WTC11 (cell line): ENCODE measurements around the gene SEMA5B. TPM values are rescaled to one million over a fixed set of nuclear protein-coding genes. Genes with fewer than 3 reads are reported as not detected.

Source experiments
- ATAC-seq: fragments of 200-7000 bp; cut with Tn5 transposase; 2 replicates; pipeline ENCODE4 v1.10.0; 2021; ENCODE audit warnings: mild to moderate bottlenecking, moderate library complexity
- CTCF ChIA-PET: fragments of 300-600 bp; sonication (Branson Sonifier 250); formaldehyde crosslinking; loops from one replicate; lab custom pipeline; 2021; ENCODE audit warnings: antibody characterized with exemption; lab: Charles Lee
- POLR2A ChIA-PET: fragments of 350-600 bp; sonication (Branson Sonifier 250); formaldehyde crosslinking; loops from one replicate; lab custom pipeline; 2021; ENCODE audit warnings: antibody characterized with exemption; lab: Charles Lee
- DNase-seq: peaks from one replicate; pipeline ENCODE4 v3.0.0; 2021; ENCODE audit warnings: low spot score
- H3K27ac Mint-ChIP-seq: 2 replicates; pipeline ENCODE4 v1.8.0; 2021; ENCODE audit warnings: mixed read lengths
- H3K27me3 Mint-ChIP-seq: 2 replicates; pipeline ENCODE4 v1.8.0; 2021; ENCODE audit warnings: low read depth, mild to moderate bottlenecking, moderate library complexity, mixed read lengths
- H3K36me3 Mint-ChIP-seq: 2 replicates; pipeline ENCODE4 v1.8.0; 2021; ENCODE audit warnings: mixed read lengths
- H3K4me1 Mint-ChIP-seq: 2 replicates; pipeline ENCODE4 v1.8.0; 2022; ENCODE audit warnings: mixed read lengths
- H3K4me3 Mint-ChIP-seq: 2 replicates; pipeline ENCODE4 v1.8.0; 2021; ENCODE audit warnings: mild to moderate bottlenecking, moderate library complexity, mixed read lengths
- H3K9me3 Mint-ChIP-seq: 2 replicates; pipeline ENCODE4 v1.8.0; 2021; ENCODE audit warnings: mixed read lengths
- E2F5 ChIP-seq: sonication (generic); formaldehyde crosslinking; IDR thresholded peaks from 2 replicates; pipeline ENCODE4 v1.8.1; 2022; ENCODE audit warnings: mild to moderate bottlenecking, moderate library complexity, missing genetic modification reagents
- ELF4 ChIP-seq: sonication (generic); formaldehyde crosslinking; IDR thresholded peaks from 2 replicates; pipeline ENCODE4 v1.8.1; 2022; ENCODE audit warnings: low read depth, mild to moderate bottlenecking, moderate library complexity, missing genetic modification reagents
- ERG ChIP-seq: fragments of 250-450 bp; sonication (Bioruptor Pico); IDR thresholded peaks from 2 replicates; pipeline ENCODE4 v1.8.0; 2021; ENCODE audit warnings: mild to moderate bottlenecking
- ESRRA ChIP-seq: sonication (generic); formaldehyde crosslinking; IDR thresholded peaks from 2 replicates; pipeline ENCODE4 v1.8.1; 2022; ENCODE audit warnings: mild to moderate bottlenecking, missing genetic modification reagents, borderline replicate concordance
- FOXJ3 ChIP-seq: sonication (generic); formaldehyde crosslinking; IDR thresholded peaks from 2 replicates; pipeline ENCODE4 v1.9.0; 2021; ENCODE audit warnings: missing genetic modification reagents, mild to moderate bottlenecking, borderline replicate concordance
- FOXK1 ChIP-seq: sonication (generic); formaldehyde crosslinking; IDR thresholded peaks from 2 replicates; pipeline ENCODE4 v1.8.0; 2022; ENCODE audit warnings: mild to moderate bottlenecking, moderate library complexity, missing genetic modification reagents
- NR1H2 ChIP-seq: sonication (generic); formaldehyde crosslinking; IDR thresholded peaks from 2 replicates; pipeline ENCODE4 v1.9.0; 2021; ENCODE audit warnings: mild to moderate bottlenecking, moderate library complexity, missing genetic modification reagents
- NR3C1 ChIP-seq: sonication (generic); formaldehyde crosslinking; conservative IDR thresholded peaks from 2 replicates; pipeline ENCODE4 v1.8.1; 2023; ENCODE audit warnings: low read depth, mild to moderate bottlenecking, missing genetic modification reagents
- OVOL2 ChIP-seq: fragments of 250-450 bp; sonication (Bioruptor Pico); IDR thresholded peaks from 2 replicates; pipeline ENCODE4 v1.9.0; 2021; ENCODE audit warnings: mild to moderate bottlenecking, borderline replicate concordance
- ZNF138 ChIP-seq: sonication (generic); formaldehyde crosslinking; conservative IDR thresholded peaks from 2 replicates; pipeline ENCODE4 v1.8.1; 2022; ENCODE audit warnings: mild to moderate bottlenecking, moderate library complexity, missing genetic modification reagents
- ZNF263 ChIP-seq: sonication (generic); formaldehyde crosslinking; IDR thresholded peaks from 2 replicates; pipeline ENCODE4 v1.8.1; 2022; ENCODE audit warnings: low read depth, mild to moderate bottlenecking, moderate library complexity, missing genetic modification reagents
- total RNA-seq: library from RNA; stranded (reverse); gene quantifications from 3 replicates; pipeline ENCODE4 v1.2.3, GENCODE V29; 2021
- TF ChIP-seq, protein P1 (sequence below): sonication (generic); formaldehyde crosslinking; conservative IDR thresholded peaks from 2 replicates; pipeline ENCODE4 v1.8.1; 2023; ENCODE audit warnings: mild to moderate bottlenecking, low read depth, missing genetic modification reagents, moderate library complexity
- TF ChIP-seq, protein P2 (sequence below): fragments of 250-450 bp; sonication (Bioruptor Pico); IDR thresholded peaks from 2 replicates; pipeline ENCODE4 v1.9.0; 2021; ENCODE audit warnings: mild to moderate bottlenecking
- TF ChIP-seq, protein P3 (sequence below): fragments of 250-450 bp; sonication (Bioruptor Pico); IDR thresholded peaks from 2 replicates; pipeline ENCODE4 v2.1.2; 2022; ENCODE audit warnings: mild to moderate bottlenecking, moderate library complexity
- TF ChIP-seq, protein P4 (sequence below): sonication (generic); formaldehyde crosslinking; IDR thresholded peaks from 2 replicates; pipeline ENCODE4 v1.8.0; 2023; ENCODE audit warnings: mild to moderate bottlenecking, missing genetic modification reagents

Gene SEMA5B
- total RNA-seq, 1 experiment from 2014 or later: 20.7 TPM

GRCh38 chr3:122916084-122916483 is 111.5 kb downstream of the SEMA5B start:
- no peak overlapping the region for H3K27ac Mint-ChIP-seq
- H3K9me3 Mint-ChIP-seq: no peaks in the 10 kb centered on the region
- H3K27me3 Mint-ChIP-seq: peaks cover 7% of the 10 kb centered on the region
- H3K4me1 Mint-ChIP-seq: no peaks in the 10 kb centered on the region
- H3K4me3 Mint-ChIP-seq: no peak overlapping the region
- ChIA-PET POLR2A (no interaction called here), CTCF (interaction anchor here (0.9 to 1.2 kb wide), 2 partner anchors 10 to 161 kb away, joined by 3 read pairs; no protein-coding TSS in a partner anchor)
- TF ChIP-seq, protein P1, sequence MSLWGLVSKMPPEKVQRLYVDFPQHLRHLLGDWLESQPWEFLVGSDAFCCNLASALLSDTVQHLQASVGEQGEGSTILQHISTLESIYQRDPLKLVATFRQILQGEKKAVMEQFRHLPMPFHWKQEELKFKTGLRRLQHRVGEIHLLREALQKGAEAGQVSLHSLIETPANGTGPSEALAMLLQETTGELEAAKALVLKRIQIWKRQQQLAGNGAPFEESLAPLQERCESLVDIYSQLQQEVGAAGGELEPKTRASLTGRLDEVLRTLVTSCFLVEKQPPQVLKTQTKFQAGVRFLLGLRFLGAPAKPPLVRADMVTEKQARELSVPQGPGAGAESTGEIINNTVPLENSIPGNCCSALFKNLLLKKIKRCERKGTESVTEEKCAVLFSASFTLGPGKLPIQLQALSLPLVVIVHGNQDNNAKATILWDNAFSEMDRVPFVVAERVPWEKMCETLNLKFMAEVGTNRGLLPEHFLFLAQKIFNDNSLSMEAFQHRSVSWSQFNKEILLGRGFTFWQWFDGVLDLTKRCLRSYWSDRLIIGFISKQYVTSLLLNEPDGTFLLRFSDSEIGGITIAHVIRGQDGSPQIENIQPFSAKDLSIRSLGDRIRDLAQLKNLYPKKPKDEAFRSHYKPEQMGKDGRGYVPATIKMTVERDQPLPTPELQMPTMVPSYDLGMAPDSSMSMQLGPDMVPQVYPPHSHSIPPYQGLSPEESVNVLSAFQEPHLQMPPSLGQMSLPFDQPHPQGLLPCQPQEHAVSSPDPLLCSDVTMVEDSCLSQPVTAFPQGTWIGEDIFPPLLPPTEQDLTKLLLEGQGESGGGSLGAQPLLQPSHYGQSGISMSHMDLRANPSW (CRISPR knock-in tag): no peak
- TF ChIP-seq FOXK1 (CRISPR knock-in tag) (no peak), E2F5 (CRISPR knock-in tag) (no peak), OVOL2 (no peak), ELF4 (CRISPR knock-in tag) (no peak), ESRRA (CRISPR knock-in tag) (no peak), FOXJ3 (CRISPR knock-in tag) (no peak), ZNF263 (CRISPR knock-in tag) (no peak), ERG (CRISPR knock-in tag) (no peak), ZNF138 (no peak), NR3C1 (CRISPR knock-in tag) (no peak), NR1H2 (CRISPR knock-in tag) (no peak)
- TF ChIP-seq, protein P2, sequence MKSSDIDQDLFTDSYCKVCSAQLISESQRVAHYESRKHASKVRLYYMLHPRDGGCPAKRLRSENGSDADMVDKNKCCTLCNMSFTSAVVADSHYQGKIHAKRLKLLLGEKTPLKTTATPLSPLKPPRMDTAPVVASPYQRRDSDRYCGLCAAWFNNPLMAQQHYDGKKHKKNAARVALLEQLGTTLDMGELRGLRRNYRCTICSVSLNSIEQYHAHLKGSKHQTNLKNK (CRISPR knock-in tag): no peak
- TF ChIP-seq, protein P3, sequence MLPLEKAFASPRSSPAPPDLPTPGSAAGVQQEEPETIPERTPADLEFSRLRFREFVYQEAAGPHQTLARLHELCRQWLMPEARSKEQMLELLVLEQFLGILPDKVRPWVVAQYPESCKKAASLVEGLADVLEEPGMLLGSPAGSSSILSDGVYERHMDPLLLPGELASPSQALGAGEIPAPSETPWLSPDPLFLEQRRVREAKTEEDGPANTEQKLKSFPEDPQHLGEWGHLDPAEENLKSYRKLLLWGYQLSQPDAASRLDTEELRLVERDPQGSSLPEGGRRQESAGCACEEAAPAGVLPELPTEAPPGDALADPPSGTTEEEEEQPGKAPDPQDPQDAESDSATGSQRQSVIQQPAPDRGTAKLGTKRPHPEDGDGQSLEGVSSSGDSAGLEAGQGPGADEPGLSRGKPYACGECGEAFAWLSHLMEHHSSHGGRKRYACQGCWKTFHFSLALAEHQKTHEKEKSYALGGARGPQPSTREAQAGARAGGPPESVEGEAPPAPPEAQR: no peak
- TF ChIP-seq, protein P4, sequence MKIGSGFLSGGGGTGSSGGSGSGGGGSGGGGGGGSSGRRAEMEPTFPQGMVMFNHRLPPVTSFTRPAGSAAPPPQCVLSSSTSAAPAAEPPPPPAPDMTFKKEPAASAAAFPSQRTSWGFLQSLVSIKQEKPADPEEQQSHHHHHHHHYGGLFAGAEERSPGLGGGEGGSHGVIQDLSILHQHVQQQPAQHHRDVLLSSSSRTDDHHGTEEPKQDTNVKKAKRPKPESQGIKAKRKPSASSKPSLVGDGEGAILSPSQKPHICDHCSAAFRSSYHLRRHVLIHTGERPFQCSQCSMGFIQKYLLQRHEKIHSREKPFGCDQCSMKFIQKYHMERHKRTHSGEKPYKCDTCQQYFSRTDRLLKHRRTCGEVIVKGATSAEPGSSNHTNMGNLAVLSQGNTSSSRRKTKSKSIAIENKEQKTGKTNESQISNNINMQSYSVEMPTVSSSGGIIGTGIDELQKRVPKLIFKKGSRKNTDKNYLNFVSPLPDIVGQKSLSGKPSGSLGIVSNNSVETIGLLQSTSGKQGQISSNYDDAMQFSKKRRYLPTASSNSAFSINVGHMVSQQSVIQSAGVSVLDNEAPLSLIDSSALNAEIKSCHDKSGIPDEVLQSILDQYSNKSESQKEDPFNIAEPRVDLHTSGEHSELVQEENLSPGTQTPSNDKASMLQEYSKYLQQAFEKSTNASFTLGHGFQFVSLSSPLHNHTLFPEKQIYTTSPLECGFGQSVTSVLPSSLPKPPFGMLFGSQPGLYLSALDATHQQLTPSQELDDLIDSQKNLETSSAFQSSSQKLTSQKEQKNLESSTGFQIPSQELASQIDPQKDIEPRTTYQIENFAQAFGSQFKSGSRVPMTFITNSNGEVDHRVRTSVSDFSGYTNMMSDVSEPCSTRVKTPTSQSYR (CRISPR knock-in tag): no peak
- DNase-seq (no peak), ATAC-seq (no peak)
- no peaks in the 10 kb centered on the region for H3K36me3 Mint-ChIP-seq
